Neuronal stem cell (in vitro differentiated cells): Measurements from ENCODE around the gene PTGIS.

Experiments used
- DNase-seq: peaks from one replicate; pipeline ENCODE4 v3.0.0-alpha.2; 2013; ENCODE audit warnings: low spot score
- H2AFZ ChIP-seq: one replicate; pipeline ENCODE4 v1.6.1; 2013; ENCODE audit warnings: mild to moderate bottlenecking, low read length, inconsistent platforms
- H2AK5ac ChIP-seq: 2 replicates; pipeline ENCODE4 v1.6.1; 2013; ENCODE audit warnings: low read depth, mild to moderate bottlenecking, inconsistent platforms, low read length, moderate library complexity, mixed read lengths
- H2BK120ac ChIP-seq: 2 replicates; pipeline ENCODE4 v1.6.1; 2013; ENCODE audit warnings: low read depth, mild to moderate bottlenecking, inconsistent platforms, low read length, moderate library complexity, mixed read lengths
- H2BK12ac ChIP-seq: one replicate; pipeline ENCODE4 v1.6.1; 2013; ENCODE audit warnings: low read length, inconsistent platforms
- H2BK15ac ChIP-seq: 2 replicates; pipeline ENCODE4 v1.6.1; 2013; ENCODE audit warnings: mild to moderate bottlenecking, low read length, inconsistent platforms, mixed read lengths
- H2BK5ac ChIP-seq: one replicate; pipeline ENCODE4 v1.6.1; 2013; ENCODE audit warnings: inconsistent platforms, mild to moderate bottlenecking, low read length, moderate library complexity
- H3K14ac ChIP-seq: one replicate; pipeline ENCODE4 v1.6.1; 2013; ENCODE audit warnings: low read length, inconsistent platforms
- H3K18ac ChIP-seq: 2 replicates; pipeline ENCODE4 v1.6.1; 2013; ENCODE audit warnings: low read length, inconsistent platforms
- H3K23ac ChIP-seq: 2 replicates; pipeline ENCODE4 v1.6.1; 2013; ENCODE audit warnings: low read depth, mild to moderate bottlenecking, mixed read lengths, low read length, inconsistent platforms; ENCODE audit not compliant: poor library complexity
- H3K27ac ChIP-seq: replicated peaks from 3 replicates; pipeline ENCODE4 v1.5.1; 2013; ENCODE audit warnings: low read length, inconsistent platforms
- H3K27me3 ChIP-seq, 3 experiments: 2 replicates each; pipeline ENCODE4 v1.6.1; 2013; ENCODE audit warnings: low read length in 3 of 3, mild to moderate bottlenecking in 2 of 3, inconsistent platforms in 1 of 3, low read depth in 1 of 3, mixed read lengths in 1 of 3, moderate library complexity in 1 of 3; ENCODE audit not compliant: control insufficient read depth in 3 of 3, insufficient read depth in 3 of 3
- H3K36me3 ChIP-seq, 2 donors: replicated peaks in 1 of 2; 2 replicates each; pipeline ENCODE4 v1.6.1; 2013; ENCODE audit warnings: low read length in 2 of 2; ENCODE audit not compliant: control insufficient read depth in 2 of 2, insufficient read depth in 2 of 2
- H3K4ac ChIP-seq: 2 replicates; pipeline ENCODE4 v1.6.1; 2013; ENCODE audit warnings: inconsistent platforms, mild to moderate bottlenecking, low read length, moderate library complexity
- H3K4me1 ChIP-seq, 2 donors: 1 replicate in 1 of 2; 2 replicates in 1 of 2; pipeline ENCODE4 v1.6.1; 2013; ENCODE audit warnings: low read length in 2 of 2, low read depth in 1 of 2; ENCODE audit not compliant: control insufficient read depth in 2 of 2, insufficient read depth in 1 of 2
- H3K4me2 ChIP-seq: one replicate; pipeline ENCODE4 v1.6.1; 2013; ENCODE audit warnings: mild to moderate bottlenecking, low read length, inconsistent platforms; ENCODE audit not compliant: insufficient read depth, poor library complexity, severe bottlenecking
- H3K4me3 ChIP-seq, 2 donors: 2 replicates each; pipeline ENCODE4 v1.5.1; 2013; ENCODE audit warnings: low read length in 2 of 2, mild to moderate bottlenecking in 2 of 2, inconsistent platforms in 1 of 2, moderate library complexity in 1 of 2
- H3K79me1 ChIP-seq: one replicate; pipeline ENCODE4 v1.6.1; 2013; ENCODE audit warnings: low read depth, mild to moderate bottlenecking, inconsistent platforms, low read length, moderate library complexity
- H3K9ac ChIP-seq: one replicate; pipeline ENCODE4 v1.6.1; 2013; ENCODE audit warnings: mild to moderate bottlenecking, low read depth, low read length, inconsistent platforms; ENCODE audit not compliant: poor library complexity
- H3K9me3 ChIP-seq, 2 donors: replicated peaks in 1 of 2; 2 replicates each; pipeline versions ENCODE3 to v1.6.1; 2013; ENCODE audit warnings: low read length in 2 of 2, mild to moderate bottlenecking in 2 of 2, inconsistent platforms in 1 of 2, low read depth in 1 of 2, mixed read lengths in 1 of 2, moderate library complexity in 1 of 2; ENCODE audit not compliant: control insufficient read depth in 2 of 2, insufficient read depth in 1 of 2
- H4K8ac ChIP-seq: one replicate; pipeline ENCODE4 v1.6.1; 2013; ENCODE audit warnings: low read depth, mild to moderate bottlenecking, inconsistent platforms, low read length, moderate library complexity
- H4K91ac ChIP-seq: one replicate; pipeline ENCODE4 v1.6.1; 2013; ENCODE audit warnings: low read length, low read depth, mild to moderate bottlenecking, inconsistent platforms; ENCODE audit not compliant: poor library complexity
- WGBS, 2 donors: extraction: QIAGEN DNeasy Blood & Tissue Kit; methylation state at CpG; one replicate each; pipeline ENCODE4 v1.1.7; 2013; ENCODE audit warnings: missing lambda C conversion rate in 2 of 2, mixed read lengths in 1 of 2; ENCODE audit not compliant: insufficient read length in 2 of 2, insufficient replicate concordance in 1 of 2; ENCODE audit errors: extremely low coverage in 2 of 2; 5-methylcytosine and 5-hydroxymethylcytosine counted together

PTGIS gene

GRCh38 chr20:49507741-49508434, 60.0 kb downstream of the PTGIS start:
- peak overlapping the region; percentile 83 for H3K9ac ChIP-seq
- no peaks in the 10 kb centered on the region for H3K79me1 ChIP-seq
- H3K27me3 ChIP-seq = peaks cover 0 to 5% (median 0%) of the 10 kb centered on the region in 3 experiments
- peak overlapping the region in 1 of 2 donors; percentile 26 for H3K4me3 ChIP-seq
- H3K9me3 ChIP-seq = no peaks in the 10 kb centered on the region
- WGBS, 2 donors = no CpG with 5 or more reads among the region's 21 CpGs
- H3K4me1 ChIP-seq = peaks cover 10 to 21% of the 10 kb centered on the region in 2 donors
- no peak overlapping the region for H3K23ac ChIP-seq
- H3K4ac ChIP-seq = peak overlapping the region; percentile 84
- no peak for DNase-seq
- no peak overlapping the region for H3K4me2 ChIP-seq
- H4K8ac ChIP-seq = no peak overlapping the region
- H2BK15ac ChIP-seq = peak overlapping the region; percentile 13
- H2BK5ac ChIP-seq = no peak overlapping the region
- H2BK12ac ChIP-seq = peak overlapping the region; percentile 60
- peak overlapping the region; percentile 1 for H2BK120ac ChIP-seq
- peak overlapping the region; percentile 15 for H3K18ac ChIP-seq
- H3K36me3 ChIP-seq = peaks cover 0 to 22% of the 10 kb centered on the region in 2 donors
- no peak overlapping the region for H4K91ac ChIP-seq
- peak overlapping the region; percentile 25 for H3K14ac ChIP-seq
- H3K27ac ChIP-seq = peak overlapping the region; percentile 28
- H2AK5ac ChIP-seq = no peak overlapping the region
- no peak overlapping the region for H2AFZ ChIP-seq

GRCh38 chr20:49505518-49505917, 62.4 kb downstream of the PTGIS start:
- peaks cover 0 to 4% (median 0%) of the 10 kb centered on the region in 3 experiments for H3K27me3 ChIP-seq
- H3K9me3 ChIP-seq = no peaks in the 10 kb centered on the region
- H3K4me3 ChIP-seq = no peak overlapping the region
- H2AFZ ChIP-seq = no peak overlapping the region
- no peaks in the 10 kb centered on the region for H3K79me1 ChIP-seq
- H3K4me2 ChIP-seq = peak overlapping the region; percentile 28
- H4K91ac ChIP-seq = no peak overlapping the region
- no peak overlapping the region for H3K4ac ChIP-seq
- H3K18ac ChIP-seq = no peak overlapping the region
- H2BK5ac ChIP-seq = no peak overlapping the region
- no peak overlapping the region for H4K8ac ChIP-seq
- peak overlapping the region; percentile 40 for H3K27ac ChIP-seq
- H2BK12ac ChIP-seq = no peak overlapping the region
- H3K14ac ChIP-seq = no peak overlapping the region
- no peak overlapping the region for H2BK120ac ChIP-seq
- WGBS, 2 donors = no CpG with 5 or more reads among the region's 9 CpGs
- H2BK15ac ChIP-seq = no peak overlapping the region
- peaks cover 10 to 21% of the 10 kb centered on the region in 2 donors for H3K4me1 ChIP-seq
- no peak overlapping the region for H2AK5ac ChIP-seq
- DNase-seq = peak; percentile 82
- no peak overlapping the region for H3K23ac ChIP-seq
- H3K36me3 ChIP-seq = peaks cover 0 to 9% of the 10 kb centered on the region in 2 donors
- H3K9ac ChIP-seq = no peak overlapping the region

DNA sequence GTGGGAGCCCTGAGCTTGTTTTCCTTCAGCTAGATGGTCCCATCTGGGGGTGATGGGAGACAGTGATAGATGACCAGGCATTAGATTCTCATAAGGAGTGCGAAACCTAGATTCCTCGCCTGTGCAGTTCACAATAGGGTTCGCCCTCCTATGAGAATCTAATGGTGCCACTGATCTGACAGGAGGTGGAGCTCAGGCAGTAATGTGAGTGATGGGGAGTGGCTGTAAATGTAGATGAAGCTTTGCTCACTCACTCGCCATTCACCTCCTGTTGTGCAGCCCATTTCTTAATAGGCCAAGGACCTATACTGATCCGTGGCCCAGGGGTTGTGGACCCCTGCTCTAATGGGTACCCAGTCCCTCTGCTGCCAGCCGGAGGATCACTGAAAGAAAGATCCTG, 64.8 kb downstream of the PTGIS start:
- H3K79me1 ChIP-seq = no peaks in the 10 kb centered on the region
- no peak overlapping the region for H3K4me3 ChIP-seq
- no peak overlapping the region for H3K4ac ChIP-seq
- H2BK15ac ChIP-seq = no peak overlapping the region
- H3K9me3 ChIP-seq = peaks cover 0 to 4% of the 10 kb centered on the region in 2 donors
- H3K27me3 ChIP-seq = no peaks in the 10 kb centered on the region
- H4K91ac ChIP-seq = no peak overlapping the region
- DNase-seq = no peak
- WGBS, 2 donors = no CpG with 5 or more reads among the region's 6 CpGs
- no peak overlapping the region for H3K9ac ChIP-seq
- H3K14ac ChIP-seq = no peak overlapping the region
- no peak overlapping the region for H2BK12ac ChIP-seq
- H3K27ac ChIP-seq = no peak overlapping the region
- no peak overlapping the region for H2AK5ac ChIP-seq
- H2BK120ac ChIP-seq = no peak overlapping the region
- no peak overlapping the region for H4K8ac ChIP-seq
- H3K18ac ChIP-seq = no peak overlapping the region
- no peak overlapping the region for H3K23ac ChIP-seq
- H3K4me2 ChIP-seq = no peak overlapping the region
- peaks cover 0 to 6% of the 10 kb centered on the region in 2 donors for H3K36me3 ChIP-seq
- H3K4me1 ChIP-seq = peaks cover 10 to 18% of the 10 kb centered on the region in 2 donors
- no peak overlapping the region for H2AFZ ChIP-seq
- H2BK5ac ChIP-seq = no peak overlapping the region

- no peak overlapping the region for H2AFZ ChIP-seq
- DNase-seq = no peak
- H3K4me1 ChIP-seq = peaks cover 8 to 10% of the 10 kb centered on the region in 2 donors
- H3K14ac ChIP-seq = no peak overlapping the region
- no peak overlapping the region for H3K9ac ChIP-seq
- H3K27me3 ChIP-seq = no peaks in the 10 kb centered on the region
- H2AK5ac ChIP-seq = no peak overlapping the region
- no peak overlapping the region for H2BK12ac ChIP-seq
- H3K4me3 ChIP-seq = no peak overlapping the region
- H3K4me2 ChIP-seq = no peak overlapping the region
- no peak overlapping the region for H2BK15ac ChIP-seq
- no peaks in the 10 kb centered on the region for H3K79me1 ChIP-seq
- no peak overlapping the region for H3K23ac ChIP-seq
- peaks cover 0 to 4% of the 10 kb centered on the region in 2 donors for H3K9me3 ChIP-seq
- no peak overlapping the region for H4K8ac ChIP-seq
- no peak overlapping the region for H2BK120ac ChIP-seq
- H4K91ac ChIP-seq = no peak overlapping the region
- H3K18ac ChIP-seq = no peak overlapping the region
- H3K4ac ChIP-seq = no peak overlapping the region
- no CpG with 5 or more reads among the region's 3 CpGs for WGBS, 2 donors
- no peak overlapping the region for H2BK5ac ChIP-seq
- peaks cover 0 to 2% of the 10 kb centered on the region in 2 donors for H3K36me3 ChIP-seq
- no peak overlapping the region for H3K27ac ChIP-seq
These were observed 66.0 kb downstream of the PTGIS start for GRCh38 chr20:49501917-49502316.
